NK-92 (cell line): ENCODE data around the gene DUSP23.

ENCODE experiments used
- DNase-seq: peaks from one replicate; lab custom pipeline; 2025; ENCODE audit not compliant: unreplicated experiment; lab: John Stamatoyannopoulos, UW

The DUSP23 gene

DNA sequence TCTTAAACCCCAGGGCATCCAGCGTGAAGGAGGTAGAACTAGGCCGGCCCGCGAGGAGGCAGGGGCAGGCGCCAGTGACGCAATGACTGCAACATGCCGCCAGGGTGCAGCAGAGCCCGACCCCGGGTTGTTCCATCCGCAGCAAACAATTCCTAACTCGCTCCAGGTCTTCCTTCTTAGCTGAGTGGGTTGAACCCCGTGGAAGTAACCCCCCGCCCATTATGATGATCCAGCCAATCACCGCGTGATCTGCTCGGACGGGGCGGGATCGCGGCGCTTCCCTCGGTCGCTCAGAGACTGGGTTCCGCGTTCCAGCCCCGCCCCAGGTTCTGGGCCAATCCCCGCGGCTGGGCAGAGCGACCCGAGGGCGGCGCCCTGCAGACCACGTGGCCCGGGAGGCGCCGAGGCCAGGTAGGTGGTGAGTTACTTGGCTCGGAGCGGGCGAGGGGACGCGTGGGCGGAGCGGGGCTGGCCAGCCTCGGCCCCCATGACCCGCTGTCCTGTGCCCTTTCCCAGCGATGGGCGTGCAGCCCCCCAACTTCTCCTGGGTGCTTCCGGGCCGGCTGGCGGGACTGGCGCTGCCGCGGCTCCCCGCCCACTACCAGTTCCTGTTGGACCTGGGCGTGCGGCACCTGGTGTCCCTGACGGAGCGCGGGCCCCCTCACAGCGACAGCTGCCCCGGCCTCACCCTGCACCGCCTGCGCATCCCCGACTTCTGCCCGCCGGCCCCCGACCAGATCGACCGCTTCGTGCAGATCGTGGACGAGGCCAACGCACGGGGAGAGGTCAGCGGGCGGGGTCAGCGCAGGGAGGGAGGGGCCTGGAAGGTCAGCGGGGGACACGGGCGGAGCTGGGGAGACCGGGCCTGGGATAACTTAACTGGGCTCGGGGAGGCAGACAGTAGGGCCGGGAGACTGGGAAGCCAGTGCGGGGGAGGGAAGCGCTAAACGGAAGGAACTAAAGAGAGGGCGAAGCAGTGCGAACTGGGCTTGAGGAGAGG, at the start of gene DUSP23:
Gene DUSP23, plus strand, starts transcription at position 380 of the 1,000 bp plus-strand sequence. Its CDS starts 139 bp downstream, at position 519.
- peak; percentile 57 for DNase-seq

DNA sequence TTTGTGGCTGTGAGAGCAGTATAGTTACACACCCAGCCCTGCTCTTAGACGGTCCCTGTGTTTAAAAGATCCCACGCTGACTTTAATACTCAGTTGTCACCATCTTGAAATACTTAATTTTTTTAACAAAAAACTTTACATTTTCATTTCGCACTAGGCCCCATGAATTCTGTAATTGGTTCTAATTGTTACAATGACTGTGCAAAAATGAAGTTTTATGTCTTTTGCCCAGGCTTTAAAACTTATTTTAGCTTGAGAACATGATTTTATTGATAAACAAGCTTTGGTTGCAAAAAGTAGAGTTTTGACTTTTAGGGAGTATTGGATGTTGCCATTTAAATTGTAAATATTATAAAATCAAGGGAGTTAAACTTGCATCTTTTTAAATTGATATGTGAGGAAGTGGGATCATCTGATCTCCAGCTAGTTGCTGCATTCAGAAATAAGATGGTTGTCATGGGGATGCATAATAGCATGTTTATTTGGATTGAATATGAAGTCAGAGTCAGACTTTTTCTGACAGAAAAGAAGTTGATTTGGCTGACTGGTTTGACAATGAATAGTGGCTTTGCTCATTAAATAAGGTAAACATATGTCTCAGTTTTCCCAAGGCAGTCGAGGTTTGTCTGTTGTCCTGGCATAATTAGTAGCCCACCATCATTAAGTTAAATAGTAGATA, 43.4 kb upstream of the DUSP23 start:
- no peak for DNase-seq

DNA sequence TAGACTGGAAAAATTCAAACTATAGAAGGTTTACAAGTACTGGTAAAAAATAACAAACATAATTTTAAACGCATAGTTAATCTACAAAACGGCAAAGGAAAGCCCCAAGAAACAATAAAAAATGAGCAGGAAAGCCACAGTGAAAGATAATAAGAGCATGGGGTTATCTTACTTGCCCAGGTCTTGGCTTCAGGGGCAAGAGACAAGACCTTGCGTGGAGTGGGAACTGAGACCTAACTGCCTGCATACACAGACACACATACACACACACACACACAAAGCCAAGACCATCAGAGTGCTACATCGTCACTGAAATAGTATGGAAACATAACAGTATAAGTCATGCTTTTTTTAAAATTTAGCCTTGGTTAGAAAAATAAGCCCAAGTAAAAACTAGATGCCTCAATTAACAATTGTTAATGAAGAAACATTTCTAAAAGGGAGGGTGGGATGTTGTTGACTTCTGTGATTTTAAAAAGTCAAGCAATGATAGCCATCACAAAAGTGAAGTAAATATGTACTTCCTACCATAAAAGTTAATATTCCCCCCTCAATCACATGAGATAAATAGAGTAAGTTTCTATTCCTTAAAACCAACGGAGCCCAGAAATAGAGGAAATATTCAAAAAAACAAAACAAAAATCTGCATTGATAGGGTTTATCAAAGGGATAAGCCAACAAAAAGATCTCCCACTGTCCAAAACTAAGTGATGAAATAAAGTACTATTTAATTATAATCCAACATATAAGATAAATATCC, 36.9 kb upstream of the DUSP23 start:
- DNase-seq = no peak

DNA sequence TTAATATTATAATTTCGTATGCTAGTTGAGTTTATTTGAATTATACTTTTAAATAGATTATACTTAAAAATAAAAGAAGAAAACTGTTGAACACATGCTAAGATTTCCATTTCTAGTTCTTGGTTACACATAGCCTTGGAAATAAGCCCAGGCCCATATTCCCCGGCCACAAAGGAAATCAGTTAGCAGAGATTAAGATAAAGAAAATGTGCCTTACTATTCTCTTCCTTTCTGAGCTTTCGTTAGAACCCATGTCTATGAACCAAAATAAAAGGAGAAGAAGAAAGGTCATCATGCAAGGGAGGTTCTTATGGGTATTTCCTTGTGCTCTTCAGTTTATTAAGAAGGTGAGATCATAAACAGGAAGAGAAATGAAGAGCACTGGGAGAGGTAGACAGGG, 34.1 kb upstream of the DUSP23 start:
- no peak for DNase-seq

DNA sequence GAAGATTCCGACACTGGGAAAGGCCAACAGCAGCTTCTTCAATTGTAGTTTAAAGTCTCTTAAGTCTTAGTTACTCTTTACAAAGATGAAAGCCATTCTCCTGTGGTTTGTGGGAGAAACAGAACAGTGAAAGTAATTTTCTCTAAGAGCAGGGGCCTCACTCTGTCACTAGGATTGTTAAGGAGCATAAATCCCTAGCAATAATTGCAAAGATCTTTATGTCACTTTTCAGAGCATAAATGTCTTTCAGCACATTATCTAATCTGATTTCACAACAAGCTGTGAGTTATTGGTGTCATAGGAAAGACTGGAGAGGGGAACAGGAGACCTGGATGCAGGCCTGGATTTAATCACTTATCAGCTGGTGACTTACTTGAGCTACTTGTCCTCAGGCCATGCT, 32.4 kb upstream of the DUSP23 start:
- no peak for DNase-seq

DNA sequence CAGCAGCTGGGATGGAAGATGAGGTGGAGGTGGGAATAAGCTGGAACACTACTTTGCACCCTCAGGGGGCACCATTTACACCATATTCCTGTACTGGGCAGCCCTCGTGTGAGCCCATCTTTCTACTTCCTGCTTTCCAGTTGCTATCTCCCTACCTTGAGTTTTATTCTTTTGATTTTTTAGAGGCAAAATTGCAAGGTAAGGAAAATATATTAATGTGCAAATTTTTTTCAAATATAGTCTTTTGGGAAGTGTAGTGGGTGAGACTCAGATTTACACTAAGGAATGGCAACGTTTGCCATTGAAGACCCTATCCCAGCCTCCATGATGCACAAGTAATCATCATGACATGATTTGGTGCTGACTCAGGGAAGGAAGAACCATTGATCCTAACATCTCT, 31.1 kb upstream of the DUSP23 start:
- no peak for DNase-seq

DNA sequence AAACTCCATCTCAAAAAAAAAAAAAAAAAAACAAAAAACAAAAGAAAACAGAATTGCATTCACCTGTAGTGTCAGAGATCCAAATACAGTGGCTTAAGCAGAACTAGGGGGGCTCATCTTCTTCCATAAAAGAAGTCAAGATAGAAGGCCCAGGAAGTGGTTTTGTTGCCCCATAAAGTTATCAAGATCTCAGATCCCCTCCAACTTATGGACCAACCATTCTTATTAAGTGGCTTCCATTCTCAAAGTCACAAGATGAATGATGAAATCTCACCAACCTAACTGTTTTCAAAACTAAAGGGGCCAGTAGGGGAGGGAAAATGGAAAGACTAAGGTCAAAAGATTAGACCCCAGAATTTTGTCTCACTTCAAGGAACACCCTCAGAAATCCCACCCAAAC, 30.1 kb upstream of the DUSP23 start:
- DNase-seq = no peak

DNA sequence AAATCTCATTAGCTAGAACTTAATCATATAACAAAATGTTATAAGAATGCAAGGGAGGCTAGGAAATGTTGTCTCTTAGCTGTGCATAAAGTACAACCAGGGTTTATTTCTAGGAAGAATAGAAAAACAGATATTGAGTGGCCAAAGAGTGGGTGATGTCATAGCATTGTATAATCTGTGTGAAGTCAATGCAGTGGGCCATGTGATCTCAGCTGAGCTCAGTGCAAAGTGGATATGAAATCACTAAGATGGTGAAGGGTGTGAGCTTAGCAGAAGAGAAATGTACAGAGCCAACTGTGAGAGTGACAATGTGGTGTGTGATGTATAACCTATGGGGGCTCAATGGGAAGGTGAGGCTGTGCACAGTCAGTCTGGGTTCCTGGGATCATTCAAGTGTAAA, 29.7 kb upstream of the DUSP23 start:
- no peak for DNase-seq

DNA sequence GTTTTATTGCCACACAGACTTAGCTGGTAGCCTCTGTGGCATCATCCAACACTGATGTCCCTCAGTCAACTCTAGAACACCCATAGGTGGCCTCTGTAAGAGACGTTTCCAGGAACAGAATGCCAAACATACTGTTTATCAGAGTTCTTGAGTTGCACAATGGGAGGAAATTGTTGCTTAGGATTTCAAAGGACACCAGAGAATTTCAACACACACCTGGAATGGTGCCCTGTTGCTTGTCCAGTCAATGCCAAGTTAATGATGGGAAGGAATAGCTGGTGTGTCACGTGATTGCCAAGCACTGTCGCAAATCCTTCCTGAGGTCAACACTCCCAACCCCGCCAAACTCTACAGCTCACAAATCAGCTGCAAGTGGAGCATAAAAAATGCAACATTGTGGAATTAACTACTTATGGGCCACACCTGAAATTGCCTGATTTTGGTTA, 28.6 kb upstream of the DUSP23 start:
- no peak for DNase-seq

DNA sequence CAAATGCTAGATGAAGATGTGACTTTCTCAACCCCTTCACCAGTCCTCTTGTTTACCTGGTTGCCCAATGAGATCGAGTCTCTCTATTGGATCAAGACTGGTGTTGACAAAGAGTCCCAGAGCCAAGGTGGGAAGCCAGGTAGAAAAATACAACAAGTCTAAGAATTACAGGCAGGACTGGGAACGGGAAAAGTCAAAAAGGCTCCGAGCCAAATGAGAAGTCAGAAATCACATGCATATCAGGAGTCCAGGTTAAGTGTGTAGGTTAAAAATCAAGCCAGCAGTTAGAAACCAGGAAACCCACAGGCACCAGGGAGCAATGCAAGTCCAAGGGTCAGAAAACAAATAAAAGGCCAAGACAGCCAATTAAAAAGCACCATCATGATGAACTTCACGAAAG, 27.4 kb upstream of the DUSP23 start:
- no peak for DNase-seq

DNA sequence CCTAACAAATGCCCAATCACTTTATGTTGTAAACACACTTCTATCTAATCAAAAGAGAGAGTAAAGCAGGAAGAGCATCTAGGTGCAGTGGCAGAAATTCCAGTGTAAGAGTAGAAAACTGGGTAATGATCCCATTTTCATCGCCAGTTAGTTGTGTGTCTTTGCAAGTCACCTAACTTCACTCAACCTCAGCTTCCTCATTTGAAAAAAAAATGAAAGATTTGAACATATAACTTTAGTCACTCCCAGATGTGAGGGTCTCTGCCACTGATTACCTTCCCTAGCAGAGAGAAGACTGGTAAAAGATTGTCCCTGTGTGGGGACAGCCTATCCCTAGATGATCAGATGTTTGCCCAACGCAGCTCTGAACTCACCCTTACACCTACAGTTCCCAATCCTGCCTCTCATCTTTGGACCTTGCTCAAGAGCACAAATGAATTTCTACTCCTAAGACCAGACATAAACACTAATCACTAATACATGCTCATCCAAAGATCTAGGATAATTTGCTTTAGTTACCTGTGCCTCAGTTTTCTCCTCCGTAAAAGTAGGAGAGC, 25.2 kb upstream of the DUSP23 start:
- DNase-seq = no peak

DNA sequence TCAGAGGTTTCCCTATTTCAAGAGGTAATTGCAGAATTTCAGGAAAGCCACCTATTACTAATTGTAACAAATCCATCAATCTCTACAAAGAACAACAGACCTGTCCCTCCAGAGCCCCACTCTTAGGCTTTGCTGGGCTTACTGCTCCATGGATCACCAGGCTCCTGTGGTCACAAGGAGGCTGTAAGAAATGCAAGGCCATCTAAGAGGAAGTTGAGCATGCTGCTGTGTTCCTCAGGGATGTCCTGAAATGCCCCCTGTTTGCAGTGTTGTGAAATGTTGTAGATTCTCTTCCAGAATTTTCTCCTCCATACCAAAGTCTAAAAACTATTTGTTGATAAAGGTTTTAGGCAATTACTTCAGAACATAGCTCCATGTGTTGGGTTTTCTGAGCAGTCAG, 24.4 kb upstream of the DUSP23 start:
- no peak for DNase-seq

DNA sequence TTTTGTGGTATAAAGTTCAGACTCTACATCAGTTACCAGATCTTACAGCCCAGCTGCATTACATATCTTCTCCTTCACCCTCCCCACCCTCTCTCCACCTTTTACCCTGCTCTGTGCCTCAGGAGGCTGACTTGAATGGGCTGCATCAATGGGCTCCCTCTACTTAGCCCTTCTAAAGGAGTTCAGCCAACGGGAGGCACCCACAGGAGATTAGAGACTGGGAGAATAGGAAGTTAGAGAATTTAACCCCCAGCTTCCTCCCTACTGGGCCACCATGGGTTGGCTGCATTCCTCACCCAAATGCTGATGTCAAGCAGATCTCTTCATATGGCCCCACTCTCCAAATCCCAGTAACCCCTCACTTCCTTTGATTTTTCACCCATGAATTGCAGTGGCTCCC, 17.1 kb upstream of the DUSP23 start:
- no peak for DNase-seq

DNA sequence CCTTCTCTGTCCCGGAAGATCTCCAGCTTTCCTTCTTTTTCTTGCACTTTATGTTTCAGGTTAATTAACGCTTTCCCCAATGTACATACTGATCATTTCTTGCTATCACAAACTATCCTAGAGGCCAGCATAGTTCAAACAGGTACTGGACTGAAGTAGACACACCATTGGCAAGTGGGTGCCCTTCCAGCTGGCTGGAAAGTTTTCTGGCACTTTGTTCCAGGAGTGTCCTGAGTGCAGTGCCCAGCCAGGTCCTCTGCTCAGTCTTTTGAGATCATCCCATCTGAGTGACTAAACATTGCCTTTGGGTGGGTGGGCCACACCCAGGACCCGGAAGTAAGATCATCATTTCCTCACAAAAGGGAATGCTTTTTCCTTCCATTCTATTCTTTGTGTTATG, 15.0 kb upstream of the DUSP23 start:
- no peak for DNase-seq

DNA sequence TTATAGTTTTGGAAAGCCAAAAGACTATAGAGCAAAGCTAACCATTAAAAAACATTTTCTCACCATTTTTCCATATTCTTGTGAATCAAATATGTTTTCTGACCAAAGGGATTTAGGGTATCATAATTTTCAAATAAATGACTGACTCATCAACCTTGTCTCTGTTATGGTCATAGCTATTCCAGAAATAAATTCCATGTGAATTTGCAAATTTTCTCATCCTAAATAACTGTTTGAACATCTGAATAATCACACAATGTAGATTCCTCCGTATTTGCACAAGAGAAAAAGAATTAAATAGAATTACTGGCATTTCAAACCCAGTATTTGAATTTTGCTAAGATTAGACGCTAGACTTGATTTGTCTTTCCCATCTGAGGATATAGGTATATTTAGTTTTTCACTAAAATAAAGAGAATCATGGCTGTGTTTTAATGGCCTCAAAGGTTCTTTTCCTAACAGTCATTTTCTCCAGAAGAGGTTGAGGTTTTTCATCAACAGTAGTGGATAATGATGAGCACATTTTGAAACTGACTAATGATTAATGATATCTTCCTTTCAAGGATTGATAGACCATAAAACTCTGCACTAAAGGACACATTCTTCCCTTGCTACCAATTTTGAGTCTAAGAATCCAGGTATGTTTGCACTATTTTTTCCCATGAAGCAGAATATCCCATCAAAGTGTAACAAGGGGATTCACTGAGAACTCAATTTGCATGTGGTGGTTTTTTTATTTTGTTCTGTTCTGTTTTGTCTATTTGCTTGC, 9.5 kb upstream of the DUSP23 start:
- DNase-seq = no peak

DNA sequence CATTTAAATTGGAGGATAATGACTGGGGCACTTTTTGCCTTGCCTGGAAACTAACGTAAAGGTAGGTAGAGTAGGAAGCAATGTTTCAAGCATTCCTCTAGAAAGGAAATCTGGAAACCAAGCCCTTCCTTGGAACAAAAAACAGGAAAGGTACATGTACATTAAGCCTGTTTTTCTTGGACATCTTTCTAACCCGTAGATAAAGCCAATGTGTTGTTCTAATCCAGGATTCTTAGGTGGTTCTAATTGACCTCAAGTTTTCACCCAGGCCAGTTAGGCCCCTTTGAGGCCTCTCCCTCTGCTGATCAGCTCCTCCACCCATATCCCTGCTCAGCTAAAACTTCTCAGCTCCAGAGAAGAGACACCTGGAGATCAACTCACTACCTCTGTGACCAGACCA, 6.3 kb upstream of the DUSP23 start:
- no peak for DNase-seq

DNA sequence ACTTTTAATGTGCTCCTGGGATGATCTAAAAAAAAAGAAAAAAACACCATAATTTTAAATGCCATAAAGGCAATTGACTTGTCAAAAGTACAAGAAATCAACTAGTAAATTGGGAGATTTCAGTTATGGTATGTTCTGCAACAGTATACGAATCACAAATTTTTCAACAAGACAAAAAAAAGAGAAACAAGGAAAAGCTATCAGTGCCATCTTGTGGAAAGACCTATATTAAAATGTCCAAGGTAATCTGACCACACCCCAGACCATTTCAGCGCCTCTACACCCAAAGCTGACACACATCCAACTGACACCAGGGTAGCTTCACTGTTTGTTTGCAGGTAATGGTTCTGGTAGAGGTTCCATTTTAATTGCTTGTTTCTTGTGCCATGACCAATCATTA, 5.0 kb upstream of the DUSP23 start:
- DNase-seq = no peak

DNA sequence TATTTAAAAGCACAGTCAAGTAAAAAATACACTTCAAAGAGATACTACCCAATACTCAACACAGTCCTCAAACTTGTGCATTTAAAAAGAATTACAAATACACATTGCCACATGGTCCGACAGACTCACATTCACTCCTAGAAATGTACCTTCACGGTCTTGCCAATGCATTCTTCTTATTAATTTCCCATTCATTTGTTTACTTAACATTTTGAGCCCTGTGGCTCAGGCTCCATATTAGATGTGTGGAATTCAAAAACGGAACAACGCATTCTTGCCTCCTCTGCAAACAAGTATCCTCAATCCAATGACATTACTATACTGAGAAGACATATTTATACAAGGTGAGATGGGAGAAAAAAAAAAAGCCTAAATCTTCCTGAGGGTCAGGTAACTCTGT, 2.5 kb upstream of the DUSP23 start:
- no peak for DNase-seq

DNA sequence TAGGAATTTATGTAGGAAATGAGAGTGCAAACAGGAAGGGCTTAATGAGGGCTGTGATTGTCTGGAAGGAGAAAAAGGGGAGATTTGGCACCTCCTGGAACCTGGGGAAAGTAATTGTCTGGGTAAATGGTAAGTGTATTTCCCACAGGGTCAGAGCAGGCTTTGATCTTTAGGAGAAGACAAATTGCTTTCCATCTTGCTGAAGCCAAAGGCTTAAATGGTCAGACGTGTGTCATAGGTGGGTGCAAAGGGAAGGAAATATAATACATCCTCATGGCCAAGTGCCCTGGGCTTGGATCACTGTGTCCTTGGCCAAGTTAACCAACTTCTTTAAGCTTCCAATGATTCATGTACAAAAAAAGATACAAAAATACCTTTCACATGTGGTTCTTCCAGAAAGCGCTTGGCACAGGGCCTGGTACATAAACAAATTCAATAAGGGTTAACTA, 1.3 kb upstream of the DUSP23 start:
- no peak for DNase-seq

DNA sequence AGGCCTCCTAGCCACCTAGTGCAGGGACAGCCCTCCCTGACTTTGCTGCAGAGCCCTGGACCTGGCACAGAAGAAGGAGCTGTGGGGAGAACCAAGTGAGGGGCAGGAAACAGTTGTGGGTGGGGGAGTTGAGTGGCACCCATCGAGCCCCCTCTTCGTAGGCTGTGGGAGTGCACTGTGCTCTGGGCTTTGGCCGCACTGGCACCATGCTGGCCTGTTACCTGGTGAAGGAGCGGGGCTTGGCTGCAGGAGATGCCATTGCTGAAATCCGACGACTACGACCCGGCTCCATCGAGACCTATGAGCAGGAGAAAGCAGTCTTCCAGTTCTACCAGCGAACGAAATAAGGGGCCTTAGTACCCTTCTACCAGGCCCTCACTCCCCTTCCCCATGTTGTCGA, 1.2 kb downstream of the DUSP23 start:
- no peak for DNase-seq
